ENCODE data around the gene SLC25A25.
"Not testable (repeated sequence)": the region's sequence is repeated elsewhere in the genome, so short reads cannot be mapped to it uniquely, and the experiment has no call there.

SLC25A25 gene

DNA sequence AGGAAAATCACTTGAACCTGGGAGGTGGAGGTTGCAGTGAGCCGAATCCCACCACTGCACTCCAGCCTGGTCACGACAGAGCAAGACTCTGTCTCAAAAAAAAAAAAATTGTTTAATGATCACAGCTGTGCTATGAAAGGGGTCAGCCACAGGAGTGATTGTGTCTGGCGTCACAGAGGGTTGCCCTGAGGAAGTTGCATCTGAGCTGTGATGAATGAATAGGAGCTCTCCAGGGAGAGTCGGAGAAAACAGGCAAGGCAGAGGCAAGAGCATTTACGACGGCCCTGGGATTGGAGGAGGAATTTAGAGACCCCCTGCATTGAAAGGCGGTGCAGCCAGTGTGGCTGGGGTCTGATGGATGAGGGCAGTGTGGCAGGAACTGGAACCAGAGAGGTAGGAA, 26.0 kb upstream of the SLC25A25 start:
- no peak for DNase-seq (ENCODE audit: low read depth)
- H3K4me3 ChIP-seq (ENCODE audit: low read depth, low read length), result no peak overlapping the region
- TF ChIP-seq, protein P1, sequence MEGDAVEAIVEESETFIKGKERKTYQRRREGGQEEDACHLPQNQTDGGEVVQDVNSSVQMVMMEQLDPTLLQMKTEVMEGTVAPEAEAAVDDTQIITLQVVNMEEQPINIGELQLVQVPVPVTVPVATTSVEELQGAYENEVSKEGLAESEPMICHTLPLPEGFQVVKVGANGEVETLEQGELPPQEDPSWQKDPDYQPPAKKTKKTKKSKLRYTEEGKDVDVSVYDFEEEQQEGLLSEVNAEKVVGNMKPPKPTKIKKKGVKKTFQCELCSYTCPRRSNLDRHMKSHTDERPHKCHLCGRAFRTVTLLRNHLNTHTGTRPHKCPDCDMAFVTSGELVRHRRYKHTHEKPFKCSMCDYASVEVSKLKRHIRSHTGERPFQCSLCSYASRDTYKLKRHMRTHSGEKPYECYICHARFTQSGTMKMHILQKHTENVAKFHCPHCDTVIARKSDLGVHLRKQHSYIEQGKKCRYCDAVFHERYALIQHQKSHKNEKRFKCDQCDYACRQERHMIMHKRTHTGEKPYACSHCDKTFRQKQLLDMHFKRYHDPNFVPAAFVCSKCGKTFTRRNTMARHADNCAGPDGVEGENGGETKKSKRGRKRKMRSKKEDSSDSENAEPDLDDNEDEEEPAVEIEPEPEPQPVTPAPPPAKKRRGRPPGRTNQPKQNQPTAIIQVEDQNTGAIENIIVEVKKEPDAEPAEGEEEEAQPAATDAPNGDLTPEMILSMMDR (IDR thresholded peaks at IDR 0.05; ENCODE audit: control insufficient read depth, extremely low read depth, insufficient read depth), result no peak

DNA sequence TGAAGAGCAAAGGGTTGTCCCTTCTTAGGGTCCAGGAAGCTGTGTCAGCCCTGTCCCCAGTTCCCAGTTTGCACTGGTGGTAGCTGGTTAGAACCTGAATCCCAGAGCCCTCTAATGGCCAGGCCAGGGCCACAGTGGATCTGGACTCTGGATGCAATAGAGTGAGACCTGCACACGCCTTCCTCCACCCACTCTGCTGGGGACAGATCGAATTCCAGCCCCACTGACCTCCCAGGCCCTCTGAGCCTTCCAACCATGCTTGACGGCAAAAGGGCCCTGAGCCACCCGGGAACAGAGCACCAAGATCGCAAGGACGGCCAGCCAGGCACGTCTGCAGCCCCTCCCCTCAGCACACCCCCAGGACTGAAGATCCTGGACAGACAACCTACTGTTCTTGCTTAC, 24.6 kb upstream of the SLC25A25 start:
- TF ChIP-seq, protein P1 (IDR thresholded peaks at IDR 0.05; ENCODE audit: control insufficient read depth, extremely low read depth, insufficient read depth), result no peak
- no peak overlapping the region for H3K4me3 ChIP-seq (ENCODE audit: low read depth, low read length)
- no peak for DNase-seq (ENCODE audit: low read depth)

DNA sequence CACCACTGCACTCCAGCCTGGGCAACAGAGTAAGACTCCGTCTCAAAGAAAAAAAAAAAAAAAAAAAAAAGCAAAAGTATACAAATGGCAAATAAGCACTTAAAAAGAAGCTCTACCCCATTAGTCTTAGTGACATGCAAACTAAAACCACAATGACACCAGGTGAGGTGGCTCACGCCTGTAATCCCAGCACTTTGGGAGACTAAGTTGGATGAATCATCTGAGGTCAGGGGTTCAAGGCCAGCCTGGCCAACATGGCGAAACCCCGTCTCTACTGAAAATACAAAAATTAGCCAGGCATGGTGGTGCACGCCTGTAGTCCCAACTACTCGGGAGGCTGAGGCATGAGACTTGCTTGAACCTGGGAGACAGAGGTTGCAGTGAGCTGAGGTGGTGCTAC, 22.6 kb upstream of the SLC25A25 start:
- DNase-seq (ENCODE audit: low read depth); H3K4me3 ChIP-seq (ENCODE audit: low read depth, low read length): not testable (repeated sequence)

DNA sequence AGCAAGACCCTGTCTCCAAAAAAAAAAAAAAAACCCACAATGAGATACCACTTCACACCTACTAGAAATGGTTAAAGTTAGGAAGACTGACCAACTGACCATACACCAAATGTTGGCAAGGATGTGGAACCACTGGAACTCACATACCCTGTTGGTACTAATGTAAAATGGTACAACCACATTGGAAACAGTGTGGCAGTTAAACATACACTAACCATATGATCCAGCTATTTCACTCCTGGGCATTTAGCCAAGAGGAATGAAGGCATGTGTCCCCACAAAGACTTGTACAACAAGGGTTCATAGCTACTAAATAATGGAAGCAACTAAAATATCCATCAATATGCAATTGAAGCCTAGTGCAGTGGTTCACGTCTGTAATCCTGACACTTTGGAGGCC, 22.2 kb upstream of the SLC25A25 start:
- TF ChIP-seq, protein P1 (IDR thresholded peaks at IDR 0.05; ENCODE audit: control insufficient read depth, extremely low read depth, insufficient read depth), result no peak
- no peak for DNase-seq (ENCODE audit: low read depth)
- H3K4me3 ChIP-seq (ENCODE audit: low read depth, low read length), result no peak overlapping the region

DNA sequence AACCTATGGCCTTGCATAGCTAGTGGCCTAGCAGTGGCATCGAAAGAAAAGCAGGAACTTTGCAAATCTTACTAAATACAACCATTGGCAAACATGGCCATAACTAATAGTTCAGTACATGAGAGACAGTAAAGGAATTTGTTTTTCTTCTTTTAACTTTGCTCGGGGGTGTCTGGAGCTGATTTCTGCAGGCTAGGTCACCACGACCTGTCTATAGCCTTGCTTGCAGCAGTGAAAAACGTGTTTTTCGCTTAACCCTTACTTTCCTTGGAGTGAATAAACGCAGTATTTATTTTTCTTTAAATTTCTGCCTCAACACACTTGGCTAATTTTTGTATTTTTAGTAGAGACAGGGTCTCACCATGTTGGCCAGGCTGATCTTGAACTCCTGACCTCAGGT, 20.8 kb upstream of the SLC25A25 start:
- no peak for DNase-seq (ENCODE audit: low read depth)
- no peak overlapping the region for H3K4me3 ChIP-seq (ENCODE audit: low read depth, low read length)
- TF ChIP-seq, protein P1 (IDR thresholded peaks at IDR 0.05; ENCODE audit: control insufficient read depth, extremely low read depth, insufficient read depth), result no peak

DNA sequence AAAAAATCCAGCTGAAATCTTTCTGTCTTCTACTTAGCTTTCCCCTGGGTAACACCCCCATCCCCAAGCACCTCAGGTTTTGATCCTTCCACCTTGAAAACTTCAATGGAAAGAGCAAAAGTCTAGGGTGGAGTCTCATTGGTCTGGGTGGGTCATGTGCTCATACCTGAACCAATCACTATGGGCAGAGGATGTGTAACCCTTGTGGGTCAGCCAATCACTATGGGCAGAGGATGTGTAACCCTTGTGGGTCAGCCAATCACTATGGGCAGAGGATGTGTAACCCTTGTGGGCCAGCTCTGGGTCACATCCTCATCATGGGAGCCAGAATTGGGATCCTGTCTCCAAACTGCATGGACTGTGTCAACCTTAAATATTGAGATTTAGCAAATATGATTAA, 19.4 kb upstream of the SLC25A25 start:
- no peak overlapping the region for H3K4me3 ChIP-seq (ENCODE audit: low read depth, low read length)
- TF ChIP-seq, protein P1 (IDR thresholded peaks at IDR 0.05; ENCODE audit: control insufficient read depth, extremely low read depth, insufficient read depth), result no peak
- DNase-seq (ENCODE audit: low read depth), result no peak

DNA sequence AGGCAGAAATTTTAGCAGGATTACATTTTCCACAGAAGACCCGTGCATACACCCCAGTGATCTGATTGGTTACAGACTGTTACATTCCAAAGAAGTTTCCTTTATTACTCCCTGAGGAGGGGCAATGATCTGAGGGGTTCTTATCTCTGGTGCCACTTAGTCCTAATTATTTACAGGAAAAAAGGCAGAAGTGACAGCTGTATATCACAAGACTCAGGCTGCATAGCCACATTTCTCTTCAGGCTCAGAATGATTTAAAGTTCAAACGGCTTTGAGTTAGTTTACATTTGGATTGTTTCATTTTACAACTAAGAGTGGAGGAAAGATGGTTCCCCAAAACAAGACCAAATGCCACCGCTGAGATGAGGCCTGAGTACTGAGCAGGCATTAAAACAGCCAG, 18.2 kb upstream of the SLC25A25 start:
- H3K4me3 ChIP-seq (ENCODE audit: low read depth, low read length), result no peak overlapping the region
- TF ChIP-seq, protein P1 (IDR thresholded peaks at IDR 0.05; ENCODE audit: control insufficient read depth, extremely low read depth, insufficient read depth), result no peak
- DNase-seq (ENCODE audit: low read depth), result no peak
